Measurements from ENCODE around the gene TREM2. TPM values are rescaled to one million over a fixed set of nuclear protein-coding genes. Genes with fewer than 3 reads are reported as not detected.

TREM2 gene
- total and polyA plus RNA-seq, 2 of the 8 experiments (the other 6 are each of a cell fraction or from before 2014, with no cell fraction given) = 0.20 TPM; not detected in 1

DNA sequence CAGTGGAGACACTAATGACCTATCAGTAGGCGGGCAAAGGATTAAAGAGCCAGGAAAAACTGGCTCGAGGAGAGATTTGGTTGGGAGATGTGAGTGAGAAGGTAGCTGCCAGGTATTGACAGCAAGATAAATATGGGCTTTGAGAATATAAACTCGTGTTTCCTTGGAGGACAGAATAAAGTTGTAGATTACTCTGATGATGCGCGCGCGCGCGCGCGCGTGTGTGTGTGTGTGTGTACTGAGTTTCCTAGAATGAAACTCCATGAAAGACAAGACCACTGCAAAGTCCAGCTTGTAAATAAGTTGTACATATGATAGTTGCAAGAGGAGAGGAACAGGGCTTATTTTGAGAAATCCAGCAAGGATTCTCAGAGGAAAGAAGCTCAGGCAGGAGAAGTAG is 13.3 kb upstream of the TREM2 start:
- no peak overlapping the region for H3K18ac ChIP-seq (ENCODE audit: extremely low read depth, low read length)
- 87% methylated on average over 12 of the region's 12 CpGs; no CpG with 5 or more reads in 1 of the 2 experiments for WGBS, 2 experiments (ENCODE audit: extremely low coverage in 1 of 2, insufficient coverage in 1 of 2, insufficient read length in 1 of 2, insufficient replicate concordance in 2 of 2, low coverage in 1 of 2, low lambda C conversion rate in 2 of 2, missing lambda C conversion rate in 1 of 2)
- H3K27ac ChIP-seq (ENCODE audit: low read depth, low read length) = no peak overlapping the region
- H3K23ac ChIP-seq (ENCODE audit: insufficient read length) = no peak overlapping the region
- no peaks in the 10 kb centered on the region for H3K36me3 ChIP-seq (ENCODE audit: control insufficient read depth in 2 of 4, insufficient read depth in 4 of 4, low read length in 3 of 4)
- H4K91ac ChIP-seq (replicated peaks; ENCODE audit: insufficient read length, low read length) = no peak overlapping the region
- H3K14ac ChIP-seq (ENCODE audit: insufficient read length) = no peak overlapping the region
- no peaks in the 10 kb centered on the region for H3K79me1 ChIP-seq (ENCODE audit: low read depth, low read length)
- POLR2A ChIA-PET (ENCODE audit: partially characterized antibody) = no interaction called here
- CTCF ChIA-PET (ENCODE audit: partially characterized antibody) = interaction anchor here (0.9 to 2.3 kb wide), 7 partner anchors 9 to 144 kb away, joined by 3 to 12 read pairs (median 6); no protein-coding TSS in a partner anchor
- H3K9me3 ChIP-seq (ENCODE audit: insufficient read depth in 2 of 2, low read depth in 1 of 2, low read length in 1 of 2) = no peaks in the 10 kb centered on the region; a peak in 1 of 4 replicates
- H3K79me2 ChIP-seq (ENCODE audit: control insufficient read depth in 1 of 2, insufficient read depth in 2 of 2, low read length in 2 of 2) = no peaks in the 10 kb centered on the region
- no peak overlapping the region for H4K8ac ChIP-seq (ENCODE audit: extremely low read depth, insufficient read depth, low read length)
- H3K23me2 ChIP-seq (ENCODE audit: low read depth, low read length) = no peaks in the 10 kb centered on the region; the same call in 1 of the 2 replicates
- H3K4me2 ChIP-seq (ENCODE audit: insufficient read depth in 1 of 2, low read depth in 2 of 2, low read length in 2 of 2) = no peak overlapping the region
- no peak overlapping the region for H3K4me3 ChIP-seq (ENCODE audit: extremely low read depth in 1 of 4, insufficient read depth in 2 of 4, low read depth in 3 of 4, low read length in 4 of 4)
- H4K20me1 ChIP-seq (replicated peaks in 1 of 2; ENCODE audit: control insufficient read depth in 1 of 2, insufficient read depth in 2 of 2, low read length in 2 of 2) = no peaks in the 10 kb centered on the region
- DNase-seq (ENCODE audit: low read depth in 1 of 2, low spot score in 2 of 2) (no peak), FAIRE-seq (no peak)
- H2BK15ac ChIP-seq (ENCODE audit: low read length) = no peak overlapping the region
- H2BK20ac ChIP-seq (ENCODE audit: low read length) = no peak overlapping the region
- H3K27me3 ChIP-seq (replicated peaks in 1 of 4; ENCODE audit: control insufficient read depth in 3 of 4, extremely low read depth in 1 of 4, insufficient read depth in 3 of 4, low read length in 3 of 4) = no peaks in the 10 kb centered on the region
- no peak overlapping the region for H2BK12ac ChIP-seq (ENCODE audit: low read depth, low read length)
- H2BK120ac ChIP-seq (replicated peaks; ENCODE audit: low read depth, low read length) = no peak overlapping the region
- no peak overlapping the region for H2AFZ ChIP-seq (ENCODE audit: low read length)
- no peak overlapping the region for H3K9ac ChIP-seq (replicated peaks in 1 of 4; ENCODE audit: extremely low read depth in 1 of 4, low read depth in 3 of 4, low read length in 3 of 4)
- peaks cover 0 to 7% (median 4%) of the 10 kb centered on the region in 4 experiments; a peak in 4 of 7 replicates for H3K4me1 ChIP-seq (replicated peaks in 1 of 4; ENCODE audit: control insufficient read depth in 3 of 4, insufficient read depth in 4 of 4, low read length in 3 of 4)
- H2BK5ac ChIP-seq (ENCODE audit: low read depth, low read length) = no peak overlapping the region
- no peak overlapping the region for H3K56ac ChIP-seq (replicated peaks; ENCODE audit: insufficient read length, low read depth, low read length)
- H2AK5ac ChIP-seq (ENCODE audit: low read depth, low read length) = no peak overlapping the region
- no peak overlapping the region for H3K4ac ChIP-seq (replicated peaks; ENCODE audit: insufficient read length, low read depth, low read length)
- no peak overlapping the region for H4K5ac ChIP-seq (ENCODE audit: insufficient read length, low read depth, low read length)
- TF ChIP-seq RNF2 (IDR thresholded peaks at IDR 0.05; ENCODE audit: borderline replicate concordance, low read depth, low read length, missing control alignments, poor library complexity, severe bottlenecking) (no peak), SIX5 (IDR thresholded peaks at IDR 0.05; ENCODE audit: low read depth, low read length) (no peak), EGR1 (IDR thresholded peaks at IDR 0.05; ENCODE audit: borderline replicate concordance, low read depth, low read length) (no peak), MAFK (IDR thresholded peaks at IDR 0.05; ENCODE audit: low read depth, low read length) (no peak), POU5F1 (IDR thresholded peaks at IDR 0.05; ENCODE audit: low read depth, low read length) (no peak), POLR2AphosphoS5 (IDR thresholded peaks at IDR 0.05; ENCODE audit: low read depth, low read length) (no peak), SUZ12 (IDR thresholded peaks at IDR 0.05; ENCODE audit: low read length) (no peak), NRF1 (IDR thresholded peaks at IDR 0.05; ENCODE audit: low read depth, low read length) (no peak), RAD21 (IDR thresholded peaks at IDR 0.05 in 1 of 2, conservative IDR thresholded peaks at IDR 0.05 in 1 of 2; ENCODE audit: low read depth in 2 of 2, low read length in 2 of 2) (no peak), EP300 (IDR thresholded peaks at IDR 0.05; ENCODE audit: borderline replicate concordance in 1 of 2, low read depth in 2 of 2, low read length in 2 of 2) (no peak), SP2 (IDR thresholded peaks at IDR 0.05; ENCODE audit: low read length) (no peak), GTF2F1 (IDR thresholded peaks at IDR 0.05; ENCODE audit: borderline replicate concordance, low read depth, low read length) (no peak)
- TF ChIP-seq, protein P1, sequence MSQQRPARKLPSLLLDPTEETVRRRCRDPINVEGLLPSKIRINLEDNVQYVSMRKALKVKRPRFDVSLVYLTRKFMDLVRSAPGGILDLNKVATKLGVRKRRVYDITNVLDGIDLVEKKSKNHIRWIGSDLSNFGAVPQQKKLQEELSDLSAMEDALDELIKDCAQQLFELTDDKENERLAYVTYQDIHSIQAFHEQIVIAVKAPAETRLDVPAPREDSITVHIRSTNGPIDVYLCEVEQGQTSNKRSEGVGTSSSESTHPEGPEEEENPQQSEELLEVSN (IDR thresholded peaks at IDR 0.05) = no peak
